GM13976 (cell line): ENCODE measurements around the gene ARID5B.
A peak's percentile ranks its signal among the peaks of the same experiment; 100 is the strongest.

Experiments
- DNase-seq: peaks from one replicate; pipeline ENCODE4 v3.0.0; 2012; ENCODE audit warnings: low spot score
- in situ Hi-C: fragments of 300-500 bp; cut with MboI; formaldehyde crosslinking; loops from one replicate; pipeline ENCODE4 v1.12.0; 2022; ENCODE audit warnings: low sequenced_read_pairs, mixed read lengths, inconsistent platforms; ENCODE audit not compliant: unreplicated experiment
- TF ChIP-seq, protein P1 (sequence below): IDR thresholded peaks from 2 replicates; pipeline ENCODE4 v1.5.1; 2012; ENCODE audit warnings: borderline replicate concordance, mild to moderate bottlenecking; ENCODE audit not compliant: insufficient read depth; ENCODE audit errors: extremely low read depth, missing control alignments, control extremely low read depth

ARID5B gene

DNA sequence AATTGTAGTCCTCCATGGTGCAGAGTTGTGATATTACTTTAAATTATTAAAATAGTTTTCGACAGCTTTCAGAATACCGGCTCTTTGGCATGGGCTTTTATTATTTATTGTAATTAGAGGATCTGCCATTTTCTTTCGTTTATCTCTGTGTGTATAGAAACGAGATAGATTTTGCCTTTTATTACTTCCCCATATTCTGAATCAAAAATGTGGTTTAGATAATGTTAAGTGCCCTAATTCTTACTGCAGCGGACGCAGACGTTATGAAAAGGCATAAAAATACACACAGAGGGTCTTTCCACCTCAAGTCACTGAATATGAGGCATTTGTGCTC lies 1.9 kb upstream of the ARID5B start:
- in situ Hi-C loops, result loop anchor here (10.0 kb wide), 1 partner anchor 345 kb away; no protein-coding TSS in a partner anchor

DNA sequence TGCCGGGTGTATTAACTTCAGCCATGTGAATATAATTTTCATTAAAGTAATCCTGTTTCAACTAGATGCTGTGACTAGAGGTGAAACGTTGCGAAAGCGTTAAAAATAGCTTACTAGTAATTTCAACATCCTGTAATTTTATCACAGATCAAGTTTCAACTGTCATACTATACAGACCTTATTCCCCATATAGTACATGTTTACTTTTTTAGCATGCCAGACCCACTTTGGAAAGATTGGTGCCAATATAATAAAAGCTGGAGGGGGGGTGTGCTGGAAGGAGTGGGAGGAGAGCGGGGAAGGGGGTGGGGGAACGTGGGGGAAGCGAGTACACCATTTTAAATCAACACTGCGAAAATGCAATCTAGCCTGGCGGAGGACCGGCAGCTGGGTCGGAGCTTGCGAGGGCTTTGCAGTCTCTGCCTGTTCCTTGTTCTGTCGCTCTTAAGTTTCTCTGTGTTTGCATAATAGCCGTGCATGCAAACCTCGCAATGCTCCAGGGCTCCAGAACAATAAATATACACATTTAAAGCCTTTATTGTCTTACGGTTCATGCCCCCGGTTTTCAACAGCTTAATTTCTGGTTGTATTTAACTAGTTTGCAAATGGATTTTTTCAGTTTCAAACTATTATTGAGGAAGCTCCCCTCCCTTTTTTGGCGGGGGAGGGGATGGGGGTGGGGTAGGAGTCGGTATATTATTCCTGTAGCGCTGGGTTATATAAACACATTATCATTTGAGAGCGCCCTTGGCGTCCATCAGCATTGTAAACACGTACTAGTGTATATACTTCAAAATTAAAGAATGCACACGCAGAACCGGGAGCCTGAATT lies 1.3 kb upstream of the ARID5B start:
- in situ Hi-C loops, result loop anchor here (10.0 kb wide), 2 partner anchors 145 to 345 kb away; no protein-coding TSS in a partner anchor
- DNase-seq, result peak; percentile 46
- TF ChIP-seq, protein P1, sequence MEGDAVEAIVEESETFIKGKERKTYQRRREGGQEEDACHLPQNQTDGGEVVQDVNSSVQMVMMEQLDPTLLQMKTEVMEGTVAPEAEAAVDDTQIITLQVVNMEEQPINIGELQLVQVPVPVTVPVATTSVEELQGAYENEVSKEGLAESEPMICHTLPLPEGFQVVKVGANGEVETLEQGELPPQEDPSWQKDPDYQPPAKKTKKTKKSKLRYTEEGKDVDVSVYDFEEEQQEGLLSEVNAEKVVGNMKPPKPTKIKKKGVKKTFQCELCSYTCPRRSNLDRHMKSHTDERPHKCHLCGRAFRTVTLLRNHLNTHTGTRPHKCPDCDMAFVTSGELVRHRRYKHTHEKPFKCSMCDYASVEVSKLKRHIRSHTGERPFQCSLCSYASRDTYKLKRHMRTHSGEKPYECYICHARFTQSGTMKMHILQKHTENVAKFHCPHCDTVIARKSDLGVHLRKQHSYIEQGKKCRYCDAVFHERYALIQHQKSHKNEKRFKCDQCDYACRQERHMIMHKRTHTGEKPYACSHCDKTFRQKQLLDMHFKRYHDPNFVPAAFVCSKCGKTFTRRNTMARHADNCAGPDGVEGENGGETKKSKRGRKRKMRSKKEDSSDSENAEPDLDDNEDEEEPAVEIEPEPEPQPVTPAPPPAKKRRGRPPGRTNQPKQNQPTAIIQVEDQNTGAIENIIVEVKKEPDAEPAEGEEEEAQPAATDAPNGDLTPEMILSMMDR, result no peak

More for the DNA sequence above, 1.9 kb upstream of the ARID5B start:
- DNase-seq, result no peak
- TF ChIP-seq, protein P1, result no peak

DNA sequence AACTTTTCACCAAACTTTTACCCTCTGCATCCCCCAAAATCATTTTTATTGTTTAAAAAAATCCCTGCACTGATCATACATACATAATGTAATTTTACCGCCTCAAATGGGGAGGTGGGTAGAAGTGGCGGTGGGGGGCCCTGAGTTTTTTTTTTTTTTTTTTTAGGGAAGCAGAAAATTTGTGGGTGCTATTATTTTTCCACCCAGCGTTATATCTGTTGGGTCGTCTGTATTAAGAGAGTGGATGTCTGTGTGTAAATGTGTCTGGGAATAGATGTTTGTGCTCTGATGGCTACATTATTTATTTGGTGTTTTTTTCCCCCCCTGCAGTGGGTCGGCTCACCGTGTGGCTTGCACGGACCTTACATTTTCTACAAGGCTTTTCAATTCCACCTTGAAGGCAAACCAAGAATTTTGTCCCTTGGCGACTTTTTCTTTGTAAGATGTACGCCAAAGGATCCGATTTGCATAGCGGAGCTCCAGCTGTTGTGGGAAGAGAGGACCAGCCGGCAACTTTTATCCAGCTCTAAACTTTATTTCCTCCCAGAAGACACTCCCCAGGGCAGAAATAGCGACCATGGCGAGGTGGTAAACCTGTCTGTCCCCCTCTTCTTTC lies 438 bp downstream of the ARID5B start:
- in situ Hi-C loops, result loop anchor here (10.0 kb wide), 1 partner anchor 143 kb away; no protein-coding TSS in a partner anchor
- TF ChIP-seq, protein P1, result no peak
- no peak for DNase-seq

DNA sequence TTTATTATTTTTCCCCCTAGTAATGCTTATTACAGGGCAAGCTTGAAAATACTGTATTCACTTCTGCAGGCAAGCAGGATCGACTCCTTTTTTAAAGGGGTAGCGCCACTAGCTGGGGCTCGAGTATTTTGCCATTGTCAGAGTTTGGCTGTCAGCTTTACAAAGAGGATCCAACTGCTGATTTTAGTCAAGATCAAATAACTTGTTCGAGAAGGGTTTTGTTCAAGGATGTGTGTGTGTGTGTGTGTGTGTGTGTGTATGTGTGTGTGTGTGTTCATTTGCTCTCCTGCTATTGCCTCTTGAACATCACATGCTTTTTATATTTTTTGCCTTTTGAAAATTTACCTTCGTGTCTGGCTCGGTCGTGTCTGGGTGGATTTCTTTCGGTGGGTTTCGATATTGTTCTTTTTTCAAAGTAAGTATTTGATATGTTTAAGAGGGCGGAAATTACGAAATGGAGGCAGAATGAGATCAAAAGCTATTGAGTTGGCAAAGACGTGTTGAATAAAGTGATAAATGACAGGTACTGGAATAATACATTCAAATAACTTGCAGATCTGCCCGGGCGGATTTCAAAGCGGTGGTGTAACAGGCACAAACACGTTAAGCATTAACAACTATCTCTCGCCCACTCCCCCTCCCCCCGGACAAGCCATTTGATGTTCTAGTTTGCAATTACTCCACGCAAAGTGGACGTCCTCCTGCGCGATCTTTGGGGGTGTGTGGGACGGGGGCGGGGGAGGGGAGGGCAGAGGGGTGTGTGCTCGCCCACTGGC lies 1.1 kb downstream of the ARID5B start:
- TF ChIP-seq, protein P1, result peak; percentile 20
- peak; percentile 64 for DNase-seq
- in situ Hi-C loops, result loop anchor here (10.0 kb wide), 1 partner anchor 142 kb away; no protein-coding TSS in a partner anchor

DNA sequence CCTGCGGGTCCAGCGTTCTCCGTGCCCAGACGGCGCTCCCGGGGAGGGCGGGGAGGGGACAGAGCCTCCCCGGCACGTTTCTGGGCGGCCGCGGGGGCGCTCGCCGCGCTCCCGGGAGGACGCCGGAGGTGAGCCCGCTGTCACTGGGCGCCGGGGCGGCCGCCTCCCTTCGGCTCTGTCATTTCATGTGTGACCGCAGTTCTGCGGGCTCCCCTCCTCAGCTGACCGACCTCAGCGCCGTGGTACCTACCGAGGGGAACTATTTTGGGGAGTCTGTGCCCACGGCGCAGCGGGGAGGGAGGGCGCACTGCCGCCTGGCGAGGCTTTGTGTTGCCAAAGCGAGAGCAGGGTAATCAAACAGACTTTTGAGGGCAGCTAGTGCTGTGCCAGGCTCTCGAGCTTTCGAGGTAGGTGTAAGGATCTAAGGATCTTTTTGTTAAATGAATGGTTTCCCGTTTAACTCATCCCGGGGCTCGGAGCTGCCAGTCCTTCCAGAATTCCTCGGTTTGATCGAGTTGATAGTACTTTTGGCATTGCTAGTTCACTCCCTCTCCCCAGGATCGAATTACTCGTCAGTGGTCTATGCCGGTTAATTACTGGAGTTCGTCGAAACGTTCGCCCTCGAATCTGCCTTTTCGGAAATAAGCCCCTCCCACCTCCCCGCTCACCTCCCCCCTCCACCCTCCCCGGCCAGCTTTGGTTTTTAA lies 1.9 kb downstream of the ARID5B start:
- TF ChIP-seq, protein P1, result no peak
- DNase-seq, result peak; percentile 72
- in situ Hi-C loops, result loop anchor here (10.0 kb wide), 1 partner anchor 141 kb away; no protein-coding TSS in a partner anchor
